Aorta (tissue), 5 donors: ENCODE data around the gene CR1L. TPM values are rescaled to one million over a fixed set of nuclear protein-coding genes. Genes with fewer than 3 reads are reported as not detected.
"Not testable (repeated sequence)": the region's sequence is repeated elsewhere in the genome, so short reads cannot be mapped to it uniquely, and the experiment has no call there.

Experiments
- ATAC-seq: fragments of 200-7000 bp; cut with Tn5 transposase; one replicate; pipeline ENCODE4 v1.9.1; 2022; ENCODE audit warnings: moderate library complexity; ENCODE audit not compliant: low FRiP score
- DNase-seq, 2 donors: peaks; one replicate each; pipeline ENCODE4 v3.0.0-alpha.2; 2020
- H3K27ac ChIP-seq, 2 donors: one replicate each; pipeline ENCODE4 v1.5.1; 2013; ENCODE audit warnings: low read length in 2 of 2, mild to moderate bottlenecking in 2 of 2, moderate library complexity in 2 of 2, control low read depth in 1 of 2, inconsistent platforms in 1 of 2, low read depth in 1 of 2
- H3K27me3 ChIP-seq, 2 donors: one replicate each; pipeline ENCODE4 v1.6.1; 2013; ENCODE audit warnings: control low read depth in 1 of 2, low read length in 1 of 2, mild to moderate bottlenecking in 1 of 2, moderate library complexity in 1 of 2; ENCODE audit not compliant: insufficient read depth in 2 of 2, control insufficient read depth in 1 of 2
- H3K36me3 ChIP-seq, 2 donors: one replicate each; pipeline ENCODE4 v1.6.1; 2013; ENCODE audit warnings: control low read depth in 1 of 2, low read length in 1 of 2, mild to moderate bottlenecking in 1 of 2; ENCODE audit not compliant: insufficient read depth in 2 of 2, control insufficient read depth in 1 of 2
- H3K4me1 ChIP-seq, 2 donors: one replicate each; pipeline ENCODE4 v1.6.1; 2013; ENCODE audit warnings: low read length in 2 of 2, control low read depth in 1 of 2, mild to moderate bottlenecking in 1 of 2, moderate library complexity in 1 of 2; ENCODE audit not compliant: insufficient read depth in 2 of 2, control insufficient read depth in 1 of 2
- H3K4me3 ChIP-seq, 2 donors: one replicate each; pipeline ENCODE4 v1.5.1; 2013; ENCODE audit warnings: low read length in 2 of 2, control low read depth in 1 of 2, mild to moderate bottlenecking in 1 of 2
- H3K9me3 ChIP-seq: one replicate; pipeline ENCODE4 v1.6.1; 2013; ENCODE audit warnings: mild to moderate bottlenecking, low read length; ENCODE audit not compliant: control insufficient read depth
- WGBS, 2 donors: extraction: QIAGEN DNeasy Blood & Tissue Kit; methylation state at CpG; one replicate each; pipeline ENCODE4 v1.1.7; 2013; 5-methylcytosine and 5-hydroxymethylcytosine counted together
- intact Hi-C, 2 donors: fragments of 100-400 bp; cut with DNase I; formaldehyde crosslinking; loops; one replicate each; pipeline versions ENCODE4 v1.14.2 to v1.15.0; 2022
- polyA plus RNA-seq, 2 donors: library from polyadenylated mRNA; stranded (reverse); fragments of 200-250 nt; gene quantifications; one replicate each; pipeline ENCODE4 v1.2.3, GENCODE V29; 2013
- total RNA-seq, 2 donors: library from RNA; stranded (reverse); fragmentation: NEBNext Ultra II Directional; extraction: Animal tissue kit (Norgen Biotek cat#: 25700); gene quantifications; one replicate each; pipeline ENCODE4 v1.2.1, GENCODE V29; 2021
- donor health status: healthy with polysubstance abuse.
- donor health status: Bipolar disorder and iron deficiency.
- donor health status: DM: no; HTN: no; CAD: no.
- donor health status: DM: no; HTN: no; CAD: no.
- donor health status: DM: yes; HTN: yes; CAD: no.

Gene CR1L
- total and polyA plus RNA-seq, 4 donors: 0.24 TPM; not detected in 3

DNA sequence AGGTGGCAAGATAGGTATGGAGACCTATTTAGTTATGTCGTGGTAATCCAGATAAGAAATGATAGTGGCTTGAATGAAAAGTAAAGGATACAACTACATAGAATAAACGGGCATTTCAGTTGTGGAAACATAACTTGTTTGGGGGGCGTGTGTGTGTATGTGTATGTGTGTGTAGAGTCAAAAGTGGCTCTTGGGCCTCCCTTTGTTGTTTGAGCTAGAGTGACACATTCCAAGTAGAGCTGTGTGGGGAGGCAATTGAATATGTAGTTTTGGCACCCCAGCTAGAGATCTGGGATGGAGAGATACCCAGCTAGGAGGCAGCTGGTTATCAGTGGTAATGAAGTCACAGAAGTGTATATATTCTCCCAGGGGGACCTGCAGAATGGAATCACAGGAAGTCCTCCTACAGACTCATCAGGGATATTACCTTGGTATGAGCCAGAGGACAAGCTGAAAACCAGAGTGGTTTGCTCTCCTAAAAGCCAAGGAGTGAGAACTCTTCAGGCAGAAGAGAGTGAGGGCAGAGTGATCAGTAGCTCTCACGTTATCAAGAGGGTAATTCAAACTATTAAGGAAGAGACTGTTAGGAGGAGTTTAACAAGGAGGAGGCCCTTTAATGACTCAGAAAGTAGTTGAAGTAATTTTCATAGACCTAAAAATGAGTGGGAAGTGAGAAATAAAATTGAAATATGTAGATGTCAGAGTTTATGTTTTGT lies 5.1 kb downstream of the CR1L start:
- no peaks in the 10 kb centered on the region for H3K9me3 ChIP-seq
- no peak overlapping the region for H3K27ac ChIP-seq
- H3K36me3 ChIP-seq: no peaks in the 10 kb centered on the region
- DNase-seq (no peak), ATAC-seq (no peak)
- H3K4me1 ChIP-seq: no peaks in the 10 kb centered on the region
- H3K4me3 ChIP-seq: no peak overlapping the region
- WGBS, 2 donors: 84 to 85% methylated on average over 4 of the region's 4 CpGs
- intact Hi-C loops: loop anchor here in 1 of 2 donors (10.0 kb wide), 1 partner anchor 145 kb away; no protein-coding TSS in a partner anchor
- no peaks in the 10 kb centered on the region for H3K27me3 ChIP-seq

DNA sequence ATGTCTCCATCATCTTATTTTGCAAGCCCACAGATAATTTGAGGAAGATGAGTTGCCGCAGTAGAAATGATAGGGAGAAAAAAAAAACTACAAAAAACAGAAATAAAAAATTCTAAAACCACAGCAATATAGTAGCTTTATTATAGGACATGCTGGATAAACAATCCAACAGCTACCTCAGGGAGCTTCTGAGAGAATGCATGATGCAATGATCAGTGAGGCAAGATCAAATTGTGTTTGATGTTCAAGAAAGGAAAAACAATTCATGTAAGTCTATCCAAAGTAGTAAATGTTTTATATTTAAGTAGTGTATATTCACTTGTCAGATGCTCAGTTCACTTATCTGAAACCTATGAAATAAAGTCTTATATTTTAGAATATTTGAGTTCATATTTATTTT lies 6.7 kb downstream of the CR1L start:
- 85 to 94% methylated on average over 1 of the region's 1 CpG for WGBS, 2 donors
- Histone ChIP-seq H3K27ac (no peak overlapping the region), H3K4me1 (no peaks in the 10 kb centered on the region), H3K4me3 (no peak overlapping the region), H3K9me3 (no peaks in the 10 kb centered on the region), H3K27me3 (no peaks in the 10 kb centered on the region), H3K36me3 (no peaks in the 10 kb centered on the region)
- DNase-seq: no peak
- intact Hi-C loops: loop anchor here in 1 of 2 donors (10.0 kb wide), 1 partner anchor 143 kb away; no protein-coding TSS in a partner anchor
- no peak for ATAC-seq

DNA sequence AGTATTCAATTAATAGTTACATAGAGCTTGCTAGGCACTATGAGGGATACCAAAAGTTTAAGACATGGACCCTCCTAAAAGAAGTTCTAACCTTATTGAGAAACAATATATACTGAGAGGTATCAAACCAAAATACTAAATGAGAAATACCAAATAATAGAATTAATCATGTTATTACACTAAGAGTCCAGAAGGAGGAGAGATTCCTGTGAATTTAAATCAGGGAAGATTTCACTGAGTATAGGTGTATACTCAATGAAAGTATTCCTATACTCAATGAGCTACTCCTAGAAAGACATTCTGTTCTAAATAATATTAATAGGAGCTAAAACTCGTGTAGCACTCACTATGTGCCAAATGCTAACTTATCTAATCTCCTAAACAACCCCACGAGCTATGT lies 9.4 kb downstream of the CR1L start:
- Histone ChIP-seq H3K27ac (no peak overlapping the region), H3K4me3 (no peak overlapping the region), H3K9me3 (no peaks in the 10 kb centered on the region), H3K4me1 (no peaks in the 10 kb centered on the region), H3K36me3 (no peaks in the 10 kb centered on the region), H3K27me3 (no peaks in the 10 kb centered on the region)
- DNase-seq (no peak), ATAC-seq (no peak)
- intact Hi-C loops: loop anchor here in 1 of 2 donors (10.0 kb wide), 1 partner anchor 140 kb away; no protein-coding TSS in a partner anchor
- WGBS, 2 donors: 30 to 32% methylated on average over 2 of the region's 2 CpGs

DNA sequence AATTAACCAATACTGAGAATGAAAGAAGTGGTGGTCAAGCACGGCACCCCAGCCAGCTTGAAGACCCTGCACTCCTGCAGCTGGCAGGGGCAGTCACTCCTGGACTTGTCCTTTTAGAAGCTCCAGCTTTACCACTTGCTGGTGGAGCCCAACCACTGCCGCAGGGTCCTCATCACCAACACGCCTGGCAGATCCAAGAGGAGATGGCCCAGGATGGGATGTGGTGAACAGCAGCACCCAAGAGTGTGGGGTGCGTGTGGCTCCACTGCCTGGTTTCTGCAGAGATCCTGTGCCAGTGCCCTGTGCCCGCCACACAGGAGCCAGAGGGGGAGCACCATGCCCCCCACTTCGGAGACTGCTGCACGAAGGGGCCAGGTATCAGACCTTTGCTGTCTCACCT lies 13.5 kb downstream of the CR1L start:
- H3K4me1 ChIP-seq: no peaks in the 10 kb centered on the region
- no peaks in the 10 kb centered on the region for H3K9me3 ChIP-seq
- DNase-seq: no peak
- no peak overlapping the region for H3K27ac ChIP-seq
- no peaks in the 10 kb centered on the region for H3K27me3 ChIP-seq
- intact Hi-C loops: loop anchor here in 1 of 2 donors (10.0 kb wide), 1 partner anchor 136 kb away; no protein-coding TSS in a partner anchor
- WGBS, 2 donors: 73 to 76% methylated on average over 7 of the region's 7 CpGs
- ATAC-seq: no peak
- H3K4me3 ChIP-seq: no peak overlapping the region
- H3K36me3 ChIP-seq: no peaks in the 10 kb centered on the region

DNA sequence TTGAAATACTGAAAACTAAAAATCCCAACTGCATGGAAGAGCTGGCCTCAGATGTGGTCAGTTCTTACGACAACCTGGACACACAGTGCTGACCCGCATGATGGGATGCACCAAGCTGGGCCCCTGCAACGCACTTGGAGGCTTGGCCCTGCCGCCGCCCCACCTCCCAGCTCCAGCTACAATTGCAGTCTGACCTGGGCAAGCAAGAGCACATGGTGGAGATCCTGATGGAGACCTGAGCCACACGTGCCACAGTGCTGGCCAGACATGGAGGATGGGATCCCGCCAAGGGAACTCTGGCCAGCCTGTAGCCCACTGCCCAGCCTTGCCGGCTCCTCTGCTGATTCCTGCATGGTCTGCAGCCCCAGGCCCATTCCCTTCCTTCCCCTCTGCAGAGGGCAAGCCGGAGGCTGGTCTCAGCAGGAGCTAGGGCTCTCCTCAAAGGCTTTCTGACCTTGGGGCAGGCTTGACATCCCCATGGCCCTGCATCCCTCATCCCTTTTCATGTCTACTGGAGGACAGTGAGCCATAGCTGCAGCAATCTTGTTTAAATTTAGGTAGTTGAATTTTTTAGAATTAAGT lies 14.1 kb downstream of the CR1L start:
- WGBS, 2 donors: 81 to 83% methylated on average over 9 of the region's 9 CpGs
- no peak overlapping the region for H3K27ac ChIP-seq
- H3K36me3 ChIP-seq: no peaks in the 10 kb centered on the region
- DNase-seq (no peak), ATAC-seq (no peak)
- no peaks in the 10 kb centered on the region for H3K9me3 ChIP-seq
- no peak overlapping the region for H3K4me3 ChIP-seq
- intact Hi-C loops: loop anchor here in 1 of 2 donors (10.0 kb wide), 1 partner anchor 136 kb away; no protein-coding TSS in a partner anchor
- no peaks in the 10 kb centered on the region for H3K4me1 ChIP-seq
- H3K27me3 ChIP-seq: no peaks in the 10 kb centered on the region

DNA sequence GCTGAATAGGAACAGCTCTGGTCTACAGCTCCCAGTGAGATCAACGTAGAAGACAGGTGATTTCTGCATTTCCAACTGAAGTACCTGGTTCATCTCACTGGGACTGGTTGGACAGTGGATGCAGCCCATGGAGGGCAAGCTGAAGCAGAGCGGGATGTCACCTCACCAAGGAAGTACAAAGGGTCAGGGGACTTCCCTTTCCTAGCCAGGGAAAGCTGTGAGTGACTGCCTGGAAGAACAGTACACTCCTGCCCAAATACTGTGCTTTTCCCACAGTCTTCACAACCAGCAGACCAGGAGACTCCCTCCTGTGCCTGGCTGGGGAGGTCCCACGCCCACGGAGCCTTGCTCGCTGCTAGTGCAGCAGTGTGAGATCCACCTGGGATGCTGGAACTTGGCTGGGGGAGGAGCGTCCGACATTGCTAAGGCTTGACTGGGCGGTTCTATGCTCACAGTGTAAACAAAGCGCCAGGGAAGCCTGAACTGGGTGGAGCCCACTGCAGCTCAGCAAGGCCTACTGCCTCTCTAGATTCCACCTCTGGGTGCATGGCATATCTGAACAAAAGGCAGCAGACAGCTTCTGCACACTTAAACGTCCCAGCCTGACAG lies 14.7 kb downstream of the CR1L start:
- ATAC-seq: no peak
- intact Hi-C loops: loop anchor here in 1 of 2 donors (5.0 to 10.0 kb wide), 2 partner anchors 135 to 182 kb away; no protein-coding TSS in a partner anchor

DNA sequence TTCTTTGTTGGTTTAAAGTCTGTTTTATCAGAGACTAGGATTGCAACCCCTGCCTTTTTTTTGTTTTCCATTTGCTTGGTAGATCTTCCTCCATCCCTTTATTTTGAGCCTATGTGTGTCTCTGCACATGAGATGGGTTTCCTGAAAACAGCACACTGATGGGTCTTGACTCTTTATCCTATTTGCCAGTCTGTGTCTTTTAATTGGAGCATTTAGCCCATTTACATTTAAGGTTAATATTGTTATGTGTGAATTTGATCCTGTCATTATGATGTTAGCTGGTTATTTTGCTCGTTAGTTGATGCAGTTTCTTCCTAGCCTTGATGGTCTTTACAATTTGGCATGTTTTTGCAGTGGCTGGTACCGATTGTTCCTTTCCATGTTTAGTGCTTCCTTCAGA lies 16.5 kb downstream of the CR1L start:
- not testable (repeated sequence) for H3K4me3 ChIP-seq, H3K27ac ChIP-seq, H3K36me3 ChIP-seq, H3K27me3 ChIP-seq, DNase-seq, ATAC-seq, H3K4me1 ChIP-seq, H3K9me3 ChIP-seq
- intact Hi-C loops: loop anchor here in 1 of 2 donors (5.0 kb wide), 1 partner anchor 184 kb away; no protein-coding TSS in a partner anchor
- WGBS, 2 donors: 88 to 89% methylated on average over 1 of the region's 2 CpGs

More for the DNA sequence above, 14.7 kb downstream of the CR1L start:
- no peaks in the 10 kb centered on the region for H3K4me1 ChIP-seq
- no peak overlapping the region for H3K4me3 ChIP-seq
- no peaks in the 10 kb centered on the region for H3K36me3 ChIP-seq
- DNase-seq: no peak
- 58 to 66% methylated on average over 10 of the region's 10 CpGs for WGBS, 2 donors
- no peaks in the 10 kb centered on the region for H3K27me3 ChIP-seq
- H3K27ac ChIP-seq: no peak overlapping the region
- no peaks in the 10 kb centered on the region for H3K9me3 ChIP-seq

DNA sequence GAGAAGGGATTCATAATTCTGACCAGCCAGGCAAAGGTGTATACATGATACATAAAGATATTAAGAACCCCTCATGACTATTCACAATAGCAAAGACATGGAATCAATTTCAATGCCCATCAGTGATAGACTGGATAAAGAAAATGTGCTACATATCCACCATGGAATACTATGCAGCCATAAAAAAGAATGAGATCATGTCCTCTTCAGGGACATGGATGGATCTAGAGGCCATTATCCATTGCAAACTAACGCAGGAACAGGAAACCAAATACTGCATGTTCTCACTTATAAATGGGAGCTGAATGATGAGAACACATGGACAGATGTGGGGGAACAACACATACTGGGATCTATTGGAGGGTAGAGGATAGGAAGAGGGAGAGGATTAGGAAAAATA lies 21.4 kb downstream of the CR1L start:
- Histone ChIP-seq H3K27me3 (no peaks in the 10 kb centered on the region), H3K9me3 (peaks cover 1% of the 10 kb centered on the region), H3K4me1 (no peaks in the 10 kb centered on the region), H3K36me3 (no peaks in the 10 kb centered on the region), H3K4me3 (no peak overlapping the region), H3K27ac (no peak overlapping the region)
- intact Hi-C loops: no loop called here
- WGBS, 2 donors: 91 to 93% methylated on average over 1 of the region's 1 CpG
- no peak for DNase-seq
- ATAC-seq: no peak
